Transverse colon (tissue), 4 donors: ENCODE measurements around the gene COL21A1. TPM values are rescaled to one million over a fixed set of nuclear protein-coding genes. Genes with fewer than 3 reads are reported as not detected.

Experiments
- DNase-seq: peaks from one replicate; pipeline ENCODE4 v3.0.0-alpha.2; 2019
- H3K27ac ChIP-seq, 4 donors: fragments of 200-600 bp; sonication (generic); 2 replicates each; pipeline ENCODE4 v1.5.1; 2016 to 2018; ENCODE audit warnings: inconsistent platforms in 4 of 4
- H3K27me3 ChIP-seq: fragments of 200-600 bp; sonication (generic); 2 replicates; pipeline ENCODE4 v1.5.1; 2017; ENCODE audit warnings: inconsistent platforms
- H3K36me3 ChIP-seq, 4 donors: fragments of 200-600 bp; sonication (generic); 2 replicates each; pipeline ENCODE4 v1.5.1; 2017 to 2019; ENCODE audit warnings: inconsistent platforms in 4 of 4
- H3K4me1 ChIP-seq, 4 donors: fragments of 200-600 bp; sonication (generic); 2 replicates each; pipeline ENCODE4 v1.5.1; 2017 to 2020; ENCODE audit warnings: inconsistent platforms in 4 of 4
- H3K4me3 ChIP-seq, 4 donors: fragments of 200-600 bp; sonication (generic); 1 replicate in 1 of 4; 2 replicates in 3 of 4; pipeline versions ENCODE4 v1.5.1 to v1.6.1; 2017 to 2019; ENCODE audit warnings: inconsistent platforms in 4 of 4
- H3K9me3 ChIP-seq, 2 donors: fragments of 200-600 bp; sonication (generic); 2 replicates each; pipeline ENCODE4 v1.5.1; 2017 to 2019; ENCODE audit warnings: inconsistent platforms in 2 of 2
- EP300 ChIP-seq: sonication (generic); formaldehyde crosslinking; IDR thresholded peaks from one replicate; pipeline ENCODE4 v1.6.1; 2017; ENCODE audit warnings: antibody characterized with exemption, low read depth
- POLR2A ChIP-seq: fragments of 450-650 bp; IDR thresholded peaks from one replicate; pipeline ENCODE4 v1.6.1; 2016; ENCODE audit warnings: antibody characterized with exemption, mild to moderate bottlenecking, moderate library complexity
- POLR2AphosphoS5 ChIP-seq, 3 donors: sonication (generic); formaldehyde crosslinking; IDR thresholded peaks; one replicate each; pipeline ENCODE4 v1.6.1; 2016; ENCODE audit warnings: antibody characterized with exemption in 3 of 3
- WGBS, 2 donors: methylation state at CpG; one replicate each; pipeline ENCODE4 v1.1.5; 2018; ENCODE audit warnings: low coverage in 1 of 2; 5-methylcytosine and 5-hydroxymethylcytosine counted together
- in situ Hi-C, 4 donors: fragments of 200-750 bp; cut with MboI; loops; one replicate each; pipeline versions ENCODE4 v1.15.0 to v1.15.1; 2017; ENCODE audit warnings: low sequenced_read_pairs in 3 of 4, low pct_ligation_motif_present in 1 of 4, low pct_unique_long_range_greater_than_20kb in 1 of 4
- intact Hi-C: fragments of 100-400 bp; cut with DNase I; formaldehyde crosslinking; loops from one replicate; pipeline ENCODE4 v1.15.1; 2023; ENCODE audit warnings: low total_unique reads
- total RNA-seq, 4 donors: library from RNA; depleted of rRNA; stranded (reverse); fragments of >200 nt; gene quantifications; one replicate each; pipeline ENCODE4 v1.1.0, GENCODE V29; 2016
- TF ChIP-seq, protein P1 (sequence below), 5 experiments: fragments of 200-600 bp in 3 of 5; fragments of 450-650 bp in 2 of 5; sonication (generic) in 3 of 5; IDR thresholded peaks; 1 replicate in 2 of 5; 2 replicates in 3 of 5; pipeline ENCODE4 v1.5.1; 2016 to 2017; ENCODE audit warnings: antibody characterized with exemption in 5 of 5, inconsistent platforms in 3 of 5, mild to moderate bottlenecking in 2 of 5, moderate library complexity in 1 of 5

Gene COL21A1
- total RNA-seq, 4 donors from 2014 or later: 0.40 to 5.7 (median 3.3) TPM

DNA sequence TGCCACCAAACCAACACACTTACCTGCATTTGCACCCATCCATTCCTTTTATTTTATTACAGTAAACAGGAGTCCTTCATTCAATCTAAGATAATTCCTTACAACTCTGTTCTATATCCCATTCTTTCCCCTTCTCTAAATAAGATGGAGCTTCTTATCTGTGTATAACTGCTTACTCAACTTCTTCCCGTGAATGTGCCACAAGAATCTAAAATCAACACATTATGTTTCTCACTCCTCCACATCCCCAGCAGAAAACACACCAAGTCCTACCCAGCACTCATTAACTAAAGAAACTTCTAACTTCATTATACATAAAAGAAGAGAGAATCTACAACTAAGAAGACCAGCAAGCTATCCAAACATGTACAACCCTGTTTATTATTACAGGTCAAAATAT is 141.1 kb downstream of the COL21A1 start:
- intact Hi-C loops (no loop called here), in situ Hi-C loops (no loop called here)
- no peak for DNase-seq
- H3K4me1 ChIP-seq: no peaks in the 10 kb centered on the region
- no peaks in the 10 kb centered on the region for H3K36me3 ChIP-seq
- H3K27me3 ChIP-seq: no peaks in the 10 kb centered on the region
- WGBS, 2 donors: 71 to 74% methylated on average over 1 of the region's 1 CpG
- H3K9me3 ChIP-seq: no peaks in the 10 kb centered on the region
- no peak overlapping the region for H3K4me3 ChIP-seq
- no peak overlapping the region for H3K27ac ChIP-seq
- no peak for TF ChIP-seq POLR2AphosphoS5 (IDR thresholded peaks at IDR 0.05)
- TF ChIP-seq POLR2A: no peak
- TF ChIP-seq, protein P1, sequence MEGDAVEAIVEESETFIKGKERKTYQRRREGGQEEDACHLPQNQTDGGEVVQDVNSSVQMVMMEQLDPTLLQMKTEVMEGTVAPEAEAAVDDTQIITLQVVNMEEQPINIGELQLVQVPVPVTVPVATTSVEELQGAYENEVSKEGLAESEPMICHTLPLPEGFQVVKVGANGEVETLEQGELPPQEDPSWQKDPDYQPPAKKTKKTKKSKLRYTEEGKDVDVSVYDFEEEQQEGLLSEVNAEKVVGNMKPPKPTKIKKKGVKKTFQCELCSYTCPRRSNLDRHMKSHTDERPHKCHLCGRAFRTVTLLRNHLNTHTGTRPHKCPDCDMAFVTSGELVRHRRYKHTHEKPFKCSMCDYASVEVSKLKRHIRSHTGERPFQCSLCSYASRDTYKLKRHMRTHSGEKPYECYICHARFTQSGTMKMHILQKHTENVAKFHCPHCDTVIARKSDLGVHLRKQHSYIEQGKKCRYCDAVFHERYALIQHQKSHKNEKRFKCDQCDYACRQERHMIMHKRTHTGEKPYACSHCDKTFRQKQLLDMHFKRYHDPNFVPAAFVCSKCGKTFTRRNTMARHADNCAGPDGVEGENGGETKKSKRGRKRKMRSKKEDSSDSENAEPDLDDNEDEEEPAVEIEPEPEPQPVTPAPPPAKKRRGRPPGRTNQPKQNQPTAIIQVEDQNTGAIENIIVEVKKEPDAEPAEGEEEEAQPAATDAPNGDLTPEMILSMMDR (IDR thresholded peaks at IDR 0.05): no peak
- TF ChIP-seq EP300: no peak

DNA sequence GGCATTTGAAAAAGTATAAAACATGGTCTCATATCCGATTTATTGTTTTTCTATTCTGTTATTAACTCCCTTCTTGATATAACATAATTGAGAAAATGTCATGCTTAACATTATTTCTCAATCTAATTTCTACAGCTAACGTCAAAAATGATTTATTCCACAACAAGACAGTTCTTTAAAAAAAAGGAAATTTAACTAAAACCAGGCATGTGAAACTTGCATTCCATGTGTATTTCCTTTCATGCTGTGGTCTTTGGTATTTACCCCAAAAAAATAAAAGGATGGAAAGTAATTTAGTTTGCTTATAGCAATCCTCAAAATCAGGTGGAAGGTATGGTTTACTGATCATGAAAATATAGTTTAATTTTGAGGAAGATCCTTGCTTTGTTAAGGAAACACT is 142.8 kb downstream of the COL21A1 start:
- H3K27ac ChIP-seq: no peak overlapping the region
- intact Hi-C loops: no loop called here
- H3K9me3 ChIP-seq: no peaks in the 10 kb centered on the region
- H3K27me3 ChIP-seq: no peaks in the 10 kb centered on the region
- 58 to 82% methylated on average over 2 of the region's 2 CpGs for WGBS, 2 donors
- DNase-seq: no peak
- in situ Hi-C loops: no loop called here
- H3K4me1 ChIP-seq: no peaks in the 10 kb centered on the region
- no peaks in the 10 kb centered on the region for H3K36me3 ChIP-seq
- no peak overlapping the region for H3K4me3 ChIP-seq
- TF ChIP-seq POLR2A: no peak
- no peak for TF ChIP-seq POLR2AphosphoS5 (IDR thresholded peaks at IDR 0.05)
- no peak for TF ChIP-seq EP300
- TF ChIP-seq, protein P1 (IDR thresholded peaks at IDR 0.05): no peak

DNA sequence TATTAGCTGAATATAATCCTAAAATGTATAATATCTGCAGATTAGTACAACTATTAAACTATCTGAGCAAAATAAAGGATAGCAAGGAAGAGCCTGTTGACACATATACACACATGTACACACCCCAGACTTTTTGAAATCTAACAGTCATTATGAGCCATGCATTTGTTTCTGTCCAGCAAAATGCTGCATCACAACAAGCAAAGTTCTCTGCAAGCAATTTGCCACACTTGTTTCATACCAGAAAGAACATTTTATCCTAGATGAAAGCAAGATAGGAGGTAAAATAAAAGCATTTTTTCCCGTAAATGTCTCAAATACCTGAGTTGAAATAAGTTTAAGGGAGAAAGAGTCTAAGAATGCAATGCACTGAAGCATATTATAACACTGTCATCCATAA is 145.2 kb downstream of the COL21A1 start:
- Histone ChIP-seq H3K4me3 (no peak overlapping the region), H3K9me3 (no peaks in the 10 kb centered on the region), H3K36me3 (no peaks in the 10 kb centered on the region), H3K27ac (no peak overlapping the region), H3K27me3 (no peaks in the 10 kb centered on the region), H3K4me1 (no peaks in the 10 kb centered on the region)
- TF ChIP-seq POLR2A (no peak), POLR2AphosphoS5 (IDR thresholded peaks at IDR 0.05) (no peak), EP300 (no peak)
- TF ChIP-seq, protein P1 (IDR thresholded peaks at IDR 0.05): no peak
- no peak for DNase-seq
- 79 to 85% methylated on average over 1 of the region's 1 CpG for WGBS, 2 donors
- in situ Hi-C loops: no loop called here
- intact Hi-C loops: no loop called here

- Histone ChIP-seq H3K4me1 (no peaks in the 10 kb centered on the region), H3K9me3 (no peaks in the 10 kb centered on the region), H3K27me3 (no peaks in the 10 kb centered on the region), H3K4me3 (no peak overlapping the region), H3K27ac (no peak overlapping the region), H3K36me3 (no peaks in the 10 kb centered on the region)
- WGBS, 2 donors: 40 to 45% methylated on average over 4 of the region's 4 CpGs
- intact Hi-C loops (no loop called here), in situ Hi-C loops (no loop called here)
- TF ChIP-seq POLR2AphosphoS5 (IDR thresholded peaks at IDR 0.05): no peak
- TF ChIP-seq EP300: no peak
- TF ChIP-seq, protein P1 (IDR thresholded peaks at IDR 0.05): no peak
- DNase-seq: no peak
Measured at GRCh38 chr6:56101141-56101553, 146.2 kb downstream of the COL21A1 start.
